Gastroesophageal sphincter (tissue), 4 donors: ENCODE results near the gene ABI1. TPM values are rescaled to one million over a fixed set of nuclear protein-coding genes. Genes with fewer than 3 reads are reported as not detected.

Source experiments
- ATAC-seq: fragments of 150-250 bp; one replicate; pipeline ENCODE4 v1.9.1; 2016; ENCODE audit warnings: mild to moderate bottlenecking, moderate library complexity
- H3K27ac ChIP-seq, 4 donors: fragments of 200-600 bp; sonication (generic) in 3 of 4; 1 replicate in 3 of 4; 2 replicates in 1 of 4; pipeline ENCODE4 v1.5.1; 2016 to 2019
- H3K27me3 ChIP-seq: fragments of 200-600 bp; sonication (generic); one replicate; pipeline ENCODE4 v1.5.1; 2019
- H3K36me3 ChIP-seq, 2 donors: fragments of 200-600 bp; sonication (generic); one replicate each; pipeline ENCODE4 v1.5.1; 2019; ENCODE audit warnings: control low read depth in 1 of 2
- H3K4me1 ChIP-seq, 3 donors: fragments of 200-600 bp; sonication (generic); 1 replicate in 2 of 3; 2 replicates in 1 of 3; pipeline ENCODE4 v1.5.1; 2016 to 2019; ENCODE audit warnings: control low read depth in 2 of 3
- H3K4me3 ChIP-seq, 2 donors: fragments of 200-600 bp; sonication (generic); one replicate each; pipeline ENCODE4 v1.5.1; 2019; ENCODE audit warnings: mild to moderate bottlenecking in 1 of 2, moderate library complexity in 1 of 2
- H3K9me3 ChIP-seq, 3 donors: fragments of 200-600 bp; sonication (generic); one replicate each; pipeline ENCODE4 v1.5.1; 2017 to 2019; ENCODE audit warnings: control low read depth in 2 of 3
- CTCF ChIP-seq, 4 experiments: fragments of 200-600 bp in 2 of 4; fragments of 450-650 bp in 2 of 4; sonication (generic) in 1 of 4; IDR thresholded peaks; one replicate each; pipeline ENCODE4 v1.5.1; 2017 to 2019; ENCODE audit warnings: antibody characterized with exemption in 4 of 4, mild to moderate bottlenecking in 2 of 4, moderate library complexity in 2 of 4
- EP300 ChIP-seq: sonication (generic); formaldehyde crosslinking; IDR thresholded peaks from one replicate; pipeline ENCODE4 v1.6.1; 2017; ENCODE audit warnings: antibody characterized with exemption, mild to moderate bottlenecking
- POLR2A ChIP-seq, 2 donors: fragments of 450-650 bp; IDR thresholded peaks; one replicate each; pipeline ENCODE4 v1.6.1; 2017; ENCODE audit warnings: antibody characterized with exemption in 2 of 2, mild to moderate bottlenecking in 2 of 2, moderate library complexity in 1 of 2
- POLR2AphosphoS5 ChIP-seq: sonication (generic); formaldehyde crosslinking; IDR thresholded peaks from one replicate; pipeline ENCODE4 v1.6.1; 2017; ENCODE audit warnings: antibody characterized with exemption
- WGBS, 2 donors: methylation state at CpG; one replicate each; pipeline ENCODE4 v1.1.5; 2018; ENCODE audit warnings: low coverage in 1 of 2; 5-methylcytosine and 5-hydroxymethylcytosine counted together
- total RNA-seq, 4 donors: library from RNA; depleted of rRNA; stranded (reverse); fragments of >200 nt; gene quantifications; one replicate each; pipeline ENCODE4 v1.1.0, GENCODE V29; 2016

The ABI1 gene
- total RNA-seq, 4 donors from 2014 or later: 46.4 to 70.9 (median 50.8) TPM

- 83 to 100% methylated on average over 1 to 4 of the region's 5 CpGs for WGBS, 2 donors
- Histone ChIP-seq H3K36me3 (peaks cover 0 to 79% of the 10 kb centered on the region in 2 donors), H3K4me1 (no peaks in the 10 kb centered on the region), H3K4me3 (no peak overlapping the region), H3K9me3 (no peaks in the 10 kb centered on the region), H3K27me3 (no peaks in the 10 kb centered on the region), H3K27ac (no peak overlapping the region)
- no peak for TF ChIP-seq POLR2AphosphoS5
- TF ChIP-seq EP300: no peak
- TF ChIP-seq CTCF (IDR thresholded peaks at IDR 0.05): no peak
- TF ChIP-seq POLR2A (IDR thresholded peaks at IDR 0.05): no peak
- no peak for ATAC-seq
Measured at GRCh38 chr10:26711324-26711723, 149.4 kb downstream of the ABI1 start.

GRCh38 chr10:26706936-26707335 is 153.8 kb downstream of the ABI1 start:
- 62 to 72% methylated on average over 2 to 3 of the region's 10 CpGs for WGBS, 2 donors
- TF ChIP-seq POLR2A (IDR thresholded peaks at IDR 0.05): no peak
- no peak for TF ChIP-seq EP300
- no peak for TF ChIP-seq CTCF (IDR thresholded peaks at IDR 0.05)
- peaks cover 0 to 60% of the 10 kb centered on the region in 2 donors for H3K36me3 ChIP-seq

GRCh38 chr10:26706206-26706605 is 154.6 kb downstream of the ABI1 start:
- ATAC-seq: no peak
- Histone ChIP-seq H3K27ac (no peak overlapping the region), H3K27me3 (no peaks in the 10 kb centered on the region), H3K36me3 (peaks cover 0 to 57% of the 10 kb centered on the region in 2 donors), H3K9me3 (no peaks in the 10 kb centered on the region), H3K4me3 (no peak overlapping the region), H3K4me1 (no peaks in the 10 kb centered on the region)
- WGBS, 2 donors: 69 to 81% methylated on average over 2 to 3 of the region's 6 CpGs
- TF ChIP-seq CTCF (IDR thresholded peaks at IDR 0.05) (no peak), POLR2A (IDR thresholded peaks at IDR 0.05) (no peak), POLR2AphosphoS5 (no peak), EP300 (no peak)

More at GRCh38 chr10:26706936-26707335, 153.8 kb downstream of the ABI1 start:
- H3K4me3 ChIP-seq: no peak overlapping the region
- H3K27me3 ChIP-seq: no peaks in the 10 kb centered on the region
- H3K27ac ChIP-seq: no peak overlapping the region
- no peaks in the 10 kb centered on the region for H3K4me1 ChIP-seq
- no peaks in the 10 kb centered on the region for H3K9me3 ChIP-seq
- ATAC-seq: no peak

- no peak overlapping the region for H3K4me3 ChIP-seq
- peaks cover 0 to 40% of the 10 kb centered on the region in 2 donors for H3K36me3 ChIP-seq
- H3K27me3 ChIP-seq: no peaks in the 10 kb centered on the region
- H3K4me1 ChIP-seq: peaks cover 0 to 2% (median 0%) of the 10 kb centered on the region in 3 donors
- no peak for TF ChIP-seq EP300
- no peak for TF ChIP-seq POLR2AphosphoS5
- TF ChIP-seq CTCF (IDR thresholded peaks at IDR 0.05): no peak
- TF ChIP-seq POLR2A (IDR thresholded peaks at IDR 0.05): no peak
- WGBS, 2 donors: 46 to 68% methylated on average over 2 of the region's 9 CpGs
- no peaks in the 10 kb centered on the region for H3K9me3 ChIP-seq
- ATAC-seq: no peak
- no peak overlapping the region for H3K27ac ChIP-seq
Measured at GRCh38 chr10:26703974-26704373, 156.8 kb downstream of the ABI1 start.

- no peak for ATAC-seq
- Histone ChIP-seq H3K27ac (no peak overlapping the region), H3K4me3 (no peak overlapping the region), H3K36me3 (peaks cover 0 to 31% of the 10 kb centered on the region in 2 donors), H3K27me3 (no peaks in the 10 kb centered on the region), H3K4me1 (peaks cover 0 to 11% (median 6%) of the 10 kb centered on the region in 3 donors), H3K9me3 (no peaks in the 10 kb centered on the region)
- TF ChIP-seq POLR2A (IDR thresholded peaks at IDR 0.05) (no peak), POLR2AphosphoS5 (no peak), CTCF (IDR thresholded peaks at IDR 0.05) (no peak), EP300 (no peak)
- WGBS, 2 donors: 85 to 88% methylated on average over 4 of the region's 4 CpGs
Measured at GRCh38 chr10:26703096-26703495, 157.7 kb downstream of the ABI1 start.
